ENCODE measurements around the gene MAS1.
"Not testable (repeated sequence)": the region's sequence is repeated elsewhere in the genome, so short reads cannot be mapped to it uniquely, and the experiment has no call there.

The MAS1 gene

DNA sequence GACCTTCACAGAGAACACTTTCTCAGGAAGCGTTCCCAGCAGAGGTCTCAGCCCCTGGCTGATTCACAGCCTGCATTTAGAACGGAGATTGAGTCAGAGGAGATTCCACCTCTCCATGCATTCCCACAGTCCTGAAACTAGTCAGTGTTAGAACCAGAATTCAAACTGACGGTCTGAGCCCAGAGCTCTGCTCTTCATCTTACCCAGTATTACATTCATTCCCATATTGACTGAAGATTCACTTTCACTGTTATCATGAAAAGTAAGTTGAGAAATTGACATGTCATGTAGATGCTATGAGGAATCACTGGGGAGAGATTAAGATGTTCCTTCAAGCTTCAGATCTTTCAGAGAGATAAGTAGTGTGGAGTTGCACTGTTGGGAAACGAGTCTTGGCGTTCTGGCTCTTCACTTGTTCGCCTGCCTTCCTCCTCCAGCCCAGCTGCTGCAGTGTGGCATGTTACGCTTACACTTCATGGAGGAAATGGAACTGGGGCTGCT, 28.3 kb downstream of the MAS1 start:
- DNase-seq: no peak

- no peak for DNase-seq
These were observed 29.0 kb downstream of the MAS1 start for GRCh38 chr6:159919800-159920199.

DNA sequence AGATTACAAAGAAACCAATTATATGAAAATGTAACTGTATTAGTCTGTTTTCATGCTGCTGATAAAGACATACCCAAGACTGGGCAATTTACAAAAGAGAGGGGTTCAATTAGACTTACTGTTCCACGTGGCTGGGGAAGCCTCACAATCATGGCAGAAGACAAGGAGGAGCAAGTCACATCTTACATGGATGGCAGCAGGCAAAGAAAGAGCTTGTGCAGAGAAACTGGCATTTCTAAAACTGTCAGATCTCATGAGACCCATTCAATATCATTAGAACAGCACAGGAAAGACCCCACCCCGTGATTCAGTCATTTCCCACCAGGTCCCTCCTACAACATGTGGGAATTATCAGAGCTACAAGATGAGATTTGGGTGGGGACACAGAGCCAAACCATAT, 33.4 kb downstream of the MAS1 start:
- DNase-seq: not testable (repeated sequence)

DNA sequence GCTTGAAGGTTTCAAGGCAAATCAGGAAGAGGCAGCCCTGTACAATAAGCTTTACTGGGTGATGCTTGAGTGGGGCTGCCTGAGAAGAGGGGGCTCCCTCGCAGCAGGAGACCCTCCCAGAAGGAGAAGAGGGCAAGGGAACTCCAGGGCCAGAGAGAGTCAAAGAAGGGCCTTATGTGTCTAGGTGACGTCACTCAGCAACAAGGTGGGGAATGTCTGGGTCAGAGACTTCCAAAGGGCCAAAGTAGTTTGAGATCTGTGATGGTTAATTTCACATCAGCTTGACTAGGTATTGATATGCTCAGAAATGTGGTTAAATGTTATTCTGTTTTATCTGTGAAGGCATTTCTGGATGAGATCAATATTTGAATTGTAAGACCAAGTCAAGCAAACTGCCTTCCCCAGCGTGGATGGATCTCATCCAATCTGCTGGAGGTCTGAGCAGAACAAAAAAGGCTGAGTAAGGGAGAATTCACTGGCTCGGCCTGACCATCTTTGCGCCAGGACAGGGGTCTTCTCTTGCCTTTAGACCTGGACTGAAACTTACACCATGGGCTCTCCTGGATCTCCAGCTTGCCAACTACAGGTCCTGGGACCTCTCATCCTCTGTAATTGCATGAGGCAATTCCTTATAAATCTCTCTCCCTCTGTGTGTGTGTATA, 35.9 kb downstream of the MAS1 start:
- no peak for DNase-seq

GRCh38 chr6:159929819-159930218, 39.0 kb downstream of the MAS1 start:
- DNase-seq: peak; percentile 43

DNA sequence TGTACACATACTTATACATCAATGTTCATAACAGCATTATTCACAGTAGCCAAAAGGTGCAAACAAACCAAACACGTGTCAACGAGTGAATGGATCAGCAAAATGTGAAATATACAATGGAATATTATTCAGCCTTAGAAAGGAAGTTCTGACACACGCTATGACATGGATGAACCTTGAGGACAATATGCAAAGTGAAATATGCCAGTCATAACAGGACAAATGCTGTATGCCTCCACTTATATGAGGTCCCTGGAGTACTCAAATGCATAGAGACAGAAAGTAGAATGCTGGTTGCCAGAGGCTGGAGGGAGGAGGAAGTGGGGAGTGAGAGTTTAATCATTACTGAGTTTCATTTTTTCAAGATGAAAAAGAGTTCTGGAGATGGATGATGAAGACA, 40.3 kb downstream of the MAS1 start:
- no peak for DNase-seq

GRCh38 chr6:159931846-159932245, 41.1 kb downstream of the MAS1 start:
- DNase-seq: no peak

DNA sequence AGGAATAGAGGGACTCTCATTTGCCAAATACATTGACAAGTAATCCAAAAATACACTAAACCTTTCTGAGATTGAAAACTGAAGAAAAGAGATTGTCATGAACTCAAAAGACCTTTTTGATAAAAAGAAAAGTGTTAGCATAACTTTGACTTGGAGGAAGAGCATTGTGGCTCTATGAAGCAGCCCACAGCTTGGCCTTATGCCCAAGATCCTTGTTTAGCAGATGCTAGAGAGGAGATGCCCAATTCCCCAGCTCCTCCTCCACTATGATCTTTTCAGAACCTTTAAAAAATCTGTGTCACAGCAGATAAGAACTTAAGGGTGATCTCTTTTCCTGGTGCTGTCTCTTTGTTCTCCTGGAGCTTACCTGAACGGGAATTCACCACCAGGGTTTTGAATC, 42.3 kb downstream of the MAS1 start:
- DNase-seq: no peak

GRCh38 chr6:159934181-159934580, 43.4 kb downstream of the MAS1 start:
- no peak for DNase-seq

DNA sequence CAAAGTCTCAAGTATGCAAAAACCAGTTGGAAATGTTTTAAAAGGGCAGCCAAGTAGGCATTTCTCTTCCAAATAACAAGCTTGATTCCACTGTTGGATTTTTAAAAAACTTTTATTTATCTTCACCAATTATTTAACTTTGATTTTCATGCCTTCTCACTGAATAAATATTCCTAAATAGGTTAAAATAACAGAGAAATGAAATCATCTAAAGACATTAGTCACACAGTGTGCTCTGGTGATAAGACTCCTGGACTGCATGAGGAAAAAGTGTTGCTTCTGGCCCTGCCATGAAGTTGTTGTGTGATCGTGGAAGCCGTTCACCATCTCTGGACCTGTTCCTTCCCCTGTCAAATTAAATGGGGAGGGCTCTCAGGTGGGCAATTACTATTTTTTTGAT, 44.3 kb downstream of the MAS1 start:
- no peak for DNase-seq

GRCh38 chr6:159935633-159936032, 44.8 kb downstream of the MAS1 start:
- no peak for DNase-seq

DNA sequence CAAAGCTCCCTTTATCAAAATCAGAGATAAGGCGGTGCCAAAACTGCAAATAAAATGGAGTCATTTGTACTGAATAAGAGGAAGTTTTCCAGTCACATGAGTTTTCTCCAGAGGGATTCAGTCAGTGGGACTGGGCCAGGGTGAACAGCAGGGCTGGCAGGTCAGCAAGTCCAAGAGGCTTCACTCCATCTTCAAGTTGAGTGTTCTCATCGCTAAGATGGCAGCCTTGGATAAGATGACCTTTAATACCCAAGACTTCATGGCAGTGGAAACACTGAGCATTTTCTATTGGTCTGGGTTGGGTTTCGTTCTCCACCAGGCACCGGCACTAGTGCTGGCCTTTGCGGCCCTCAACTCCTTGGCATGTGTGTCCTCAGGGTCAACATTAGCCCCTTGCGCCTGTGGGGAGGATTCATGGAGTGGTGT, 48.8 kb downstream of the MAS1 start:
- no peak for DNase-seq

All from CD4-positive, alpha-beta T cell treated with Interleukin-6 for 4 hours (primary cell).